Smooth muscle cell (in vitro differentiated cells): ENCODE data around the gene UCP1. TPM values are rescaled to one million over a fixed set of nuclear protein-coding genes. Genes with fewer than 3 reads are reported as not detected.

Experiments used
- DNase-seq: peaks from one replicate; lab custom pipeline; 2025; ENCODE audit not compliant: unreplicated experiment; lab: John Stamatoyannopoulos, UW
- H2AFZ ChIP-seq: fragments of 200-600 bp; sonication (generic); 2 replicates; pipeline ENCODE4 v1.6.0; 2016; ENCODE audit warnings: antibody characterized with exemption, low read depth, mild to moderate bottlenecking
- H3F3A ChIP-seq: fragments of 200-600 bp; sonication (generic); 2 replicates; pipeline ENCODE4 v1.6.0; 2017; ENCODE audit warnings: antibody characterized with exemption, low read depth
- H3K27ac ChIP-seq: fragments of 200-600 bp; sonication (generic); 2 replicates; pipeline ENCODE4 v1.5.1; 2016; ENCODE audit warnings: low read depth, mild to moderate bottlenecking
- H3K27me3 ChIP-seq: fragments of 200-600 bp; sonication (generic); 2 replicates; pipeline ENCODE4 v1.6.1; 2016; ENCODE audit warnings: low read depth, mild to moderate bottlenecking
- H3K36me3 ChIP-seq: fragments of 200-600 bp; sonication (generic); 2 replicates; pipeline ENCODE4 v1.5.1; 2016; ENCODE audit warnings: low read depth
- H3K4me1 ChIP-seq: fragments of 200-600 bp; sonication (generic); 2 replicates; pipeline ENCODE4 v1.5.1; 2016; ENCODE audit warnings: low read depth
- H3K4me2 ChIP-seq: fragments of 200-600 bp; sonication (generic); 2 replicates; pipeline ENCODE4 v1.6.0; 2016; ENCODE audit warnings: mild to moderate bottlenecking
- H3K4me3 ChIP-seq: fragments of 200-600 bp; sonication (generic); 2 replicates; pipeline ENCODE4 v1.5.1; 2016; ENCODE audit warnings: mild to moderate bottlenecking
- H3K79me2 ChIP-seq: fragments of 200-600 bp; sonication (generic); 2 replicates; pipeline ENCODE4 v1.6.0; 2016; ENCODE audit warnings: low read depth, mild to moderate bottlenecking
- H3K9ac ChIP-seq: fragments of 200-600 bp; sonication (generic); 2 replicates; pipeline ENCODE4 v1.6.0; 2016; ENCODE audit warnings: low read depth
- H3K9me3 ChIP-seq: fragments of 200-600 bp; sonication (generic); replicated peaks from 2 replicates; pipeline ENCODE4 v1.5.1; 2016; ENCODE audit warnings: low read depth
- H4K20me1 ChIP-seq: fragments of 200-600 bp; sonication (generic); 2 replicates; pipeline ENCODE4 v1.6.0; 2016; ENCODE audit warnings: low read depth
- CTCF ChIP-seq: fragments of 200-600 bp; sonication (generic); IDR thresholded peaks from 2 replicates; pipeline ENCODE4 v1.5.1; 2017; ENCODE audit warnings: borderline replicate concordance, mild to moderate bottlenecking, antibody characterized with exemption; ENCODE audit not compliant: insufficient read depth, poor library complexity, severe bottlenecking
- WGBS: methylation state at CpG from one replicate; pipeline ENCODE4 v1.1.7; 2016; ENCODE audit warnings: low lambda C conversion rate; 5-methylcytosine and 5-hydroxymethylcytosine counted together
- polyA plus RNA-seq: library from polyadenylated mRNA; unstranded; fragments of >200 nt; fragmentation: Nextera tagmentation; extraction: Ambion mirVana; gene quantifications from 2 replicates; pipeline ENCODE4 v1.2.1, GENCODE V29; 2016
- total RNA-seq: library from RNA; depleted of rRNA; stranded (reverse); fragments of >200 nt; gene quantifications from 2 replicates; pipeline ENCODE4 v1.2.3, GENCODE V29; 2014

Gene UCP1
- total and polyA plus RNA-seq, 2 experiments from 2014 or later = 0.24 TPM; not detected in 1

GRCh38 chr4:140559696-140560095 lies 9.1 kb downstream of the UCP1 start:
- Histone ChIP-seq H3K79me2 (no peaks in the 10 kb centered on the region), H3K4me1 (no peaks in the 10 kb centered on the region), H3K4me2 (no peak overlapping the region), H3K36me3 (no peaks in the 10 kb centered on the region), H4K20me1 (no peaks in the 10 kb centered on the region), H3K27me3 (peaks cover 45% of the 10 kb centered on the region), H3K27ac (no peak overlapping the region), H3K9ac (no peak overlapping the region), H3K9me3 (no peaks in the 10 kb centered on the region), H3F3A (no peaks in the 10 kb centered on the region), H2AFZ (no peak overlapping the region), H3K4me3 (no peak overlapping the region)
- DNase-seq = no peak
- WGBS = 89% methylated on average over 6 of the region's 6 CpGs
- TF ChIP-seq CTCF = no peak

GRCh38 chr4:140557831-140558435 lies 10.8 kb downstream of the UCP1 start:
- no peaks in the 10 kb centered on the region for H3K9me3 ChIP-seq
- DNase-seq = no peak
- H3K36me3 ChIP-seq = no peaks in the 10 kb centered on the region
- no peak overlapping the region for H3K4me2 ChIP-seq
- TF ChIP-seq CTCF = no peak
- no peaks in the 10 kb centered on the region for H3K79me2 ChIP-seq
- H3K27me3 ChIP-seq = peaks cover 35% of the 10 kb centered on the region
- H3K4me1 ChIP-seq = no peaks in the 10 kb centered on the region
- no peak overlapping the region for H3K4me3 ChIP-seq
- H3K27ac ChIP-seq = no peak overlapping the region
- no peaks in the 10 kb centered on the region for H4K20me1 ChIP-seq
- no peak overlapping the region for H2AFZ ChIP-seq
- 59% methylated on average over 4 of the region's 4 CpGs for WGBS
- no peaks in the 10 kb centered on the region for H3F3A ChIP-seq
- no peak overlapping the region for H3K9ac ChIP-seq

- Histone ChIP-seq H3K4me1 (no peaks in the 10 kb centered on the region), H3K36me3 (no peaks in the 10 kb centered on the region), H3K4me3 (no peak overlapping the region), H2AFZ (no peak overlapping the region), H4K20me1 (no peaks in the 10 kb centered on the region), H3K27ac (no peak overlapping the region), H3K79me2 (no peaks in the 10 kb centered on the region), H3K9ac (no peak overlapping the region), H3K4me2 (no peak overlapping the region), H3F3A (no peaks in the 10 kb centered on the region), H3K9me3 (no peaks in the 10 kb centered on the region), H3K27me3 (peaks cover 22% of the 10 kb centered on the region)
- no peak for TF ChIP-seq CTCF
- no peak for DNase-seq
- WGBS = 86% methylated on average over 6 of the region's 6 CpGs
Observed at GRCh38 chr4:140556372-140557085, 12.2 kb downstream of the UCP1 start.
